GM12891 (cell line): Measurements from ENCODE around the gene TNFSF18. TPM values are rescaled to one million over a fixed set of nuclear protein-coding genes. Genes with fewer than 3 reads are reported as not detected.
"Not testable (repeated sequence)": the region's sequence is repeated elsewhere in the genome, so short reads cannot be mapped to it uniquely, and the experiment has no call there.

ENCODE experiments used
- DNase-seq: peaks from one replicate; pipeline ENCODE4 v3.0.0; 2011; ENCODE audit warnings: low spot score; ENCODE audit not compliant: insufficient read length
- FAIRE-seq: peaks from 2 replicates; lab custom pipeline; 2011; peaks lifted over from hg19 to GRCh38; lab: Jason Lieb, UNC
- PAX5 ChIP-seq: IDR thresholded peaks from 2 replicates; pipeline ENCODE4 v1.6.1; 2011; ENCODE audit warnings: low read length, moderate library complexity, mild to moderate bottlenecking; ENCODE audit not compliant: insufficient read depth, severe bottlenecking
- POLR2A ChIP-seq: IDR thresholded peaks from 2 replicates; pipeline ENCODE4 v1.6.1; 2011; ENCODE audit warnings: low read depth, low read length, control low read depth
- POLR2AphosphoS5 ChIP-seq: IDR thresholded peaks from 2 replicates; pipeline ENCODE4 v1.6.1; 2011; ENCODE audit warnings: low read depth, low read length, control low read depth
- POU2F2 ChIP-seq: IDR thresholded peaks from 2 replicates; pipeline ENCODE4 v1.6.1; 2011; ENCODE audit warnings: low read depth, mild to moderate bottlenecking, control low read depth, low read length, moderate library complexity
- SPI1 ChIP-seq: IDR thresholded peaks from 2 replicates; pipeline ENCODE4 v1.6.1; 2011; ENCODE audit warnings: low read depth, low read length, control low read depth
- TAF1 ChIP-seq: IDR thresholded peaks from 2 replicates; pipeline ENCODE4 v1.6.1; 2011; ENCODE audit warnings: low read depth, low read length, control low read depth
- polyA plus RNA-seq: library from polyadenylated mRNA; unstranded; fragments of >200 nt; gene quantifications from one replicate; pipeline ENCODE4 v1.2.1, GENCODE V29; 2012; ENCODE audit warnings: low read depth, missing spikeins, inconsistent platforms; ENCODE audit not compliant: missing spikeins

The TNFSF18 gene, protein sequence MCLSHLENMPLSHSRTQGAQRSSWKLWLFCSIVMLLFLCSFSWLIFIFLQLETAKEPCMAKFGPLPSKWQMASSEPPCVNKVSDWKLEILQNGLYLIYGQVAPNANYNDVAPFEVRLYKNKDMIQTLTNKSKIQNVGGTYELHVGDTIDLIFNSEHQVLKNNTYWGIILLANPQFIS
- not detected for polyA plus RNA-seq

DNA sequence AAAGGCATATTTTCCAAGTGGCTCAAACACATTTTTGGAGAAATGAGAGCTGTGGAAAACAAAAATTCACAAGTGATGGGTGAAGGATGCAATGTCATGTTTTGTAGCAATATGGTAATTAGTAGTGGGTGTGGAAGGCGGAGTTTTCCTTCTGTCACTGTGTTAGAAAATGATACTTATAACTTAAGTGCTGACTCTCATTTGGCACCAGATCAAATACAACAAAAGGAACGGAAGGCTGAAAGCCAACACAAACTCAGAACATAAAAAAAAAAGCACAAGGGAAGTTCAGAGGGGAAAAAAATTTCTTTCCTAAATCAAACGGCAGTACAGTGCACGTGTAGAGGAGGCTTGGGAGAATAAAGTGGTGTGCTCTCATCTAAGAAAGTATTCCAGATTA lies at the start of gene TNFSF18:
Gene TNFSF18 (minus strand): TSS at position 77 of the 400 bp plus-strand sequence. CDS start 45 bp downstream, at position 32.
- TF ChIP-seq PAX5 (no peak), SPI1 (no peak), POLR2A (no peak), POU2F2 (no peak), TAF1 (no peak), POLR2AphosphoS5 (no peak)
- no peak for FAIRE-seq
- no peak for DNase-seq

DNA sequence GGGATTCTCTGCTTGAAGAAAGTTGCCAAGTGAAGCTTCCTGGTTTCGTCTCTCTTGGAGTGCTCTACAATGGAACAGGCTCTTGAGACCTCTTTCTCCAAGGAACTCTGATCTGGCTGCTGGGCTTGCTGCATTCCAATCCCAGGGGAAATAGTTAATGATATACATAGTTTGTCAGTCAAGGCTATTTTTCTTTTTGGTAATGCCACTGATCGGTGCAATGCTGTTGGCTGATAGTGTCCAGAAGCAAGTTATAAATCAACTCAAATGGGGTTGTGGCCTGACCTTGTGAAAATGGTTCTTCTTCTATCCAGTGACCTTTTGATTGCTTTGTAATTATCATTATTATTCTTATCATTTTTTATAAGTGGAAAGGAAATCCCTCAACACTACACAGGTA lies 48.4 kb upstream of the TNFSF18 start:
- FAIRE-seq: no peak
- DNase-seq: no peak
- no peak for TF ChIP-seq POLR2AphosphoS5
- no peak for TF ChIP-seq SPI1
- no peak for TF ChIP-seq TAF1
- TF ChIP-seq PAX5: no peak
- TF ChIP-seq POLR2A: no peak
- TF ChIP-seq POU2F2: no peak

DNA sequence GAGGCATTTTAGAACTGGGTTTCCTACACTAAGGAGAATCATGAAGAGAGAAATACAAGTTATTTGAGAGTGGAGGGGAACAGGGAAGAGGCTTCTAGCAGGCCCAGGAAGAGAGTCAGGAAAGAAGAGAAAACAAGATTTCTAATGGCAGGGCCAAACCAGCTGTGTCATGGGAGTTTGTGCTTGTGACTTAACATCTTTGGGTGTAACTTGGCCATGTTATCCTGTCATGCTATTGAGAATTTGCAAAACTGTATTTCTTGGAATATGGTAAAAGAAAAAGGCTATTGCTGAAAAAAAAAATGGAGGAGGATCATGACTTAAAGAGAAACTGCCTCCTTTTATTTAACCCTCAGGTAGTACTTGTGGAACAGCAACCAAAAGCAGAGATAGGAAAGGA lies 47.4 kb upstream of the TNFSF18 start:
- FAIRE-seq: no peak
- TF ChIP-seq SPI1 (no peak), POLR2AphosphoS5 (no peak), PAX5 (no peak), POU2F2 (no peak)
- DNase-seq: no peak

DNA sequence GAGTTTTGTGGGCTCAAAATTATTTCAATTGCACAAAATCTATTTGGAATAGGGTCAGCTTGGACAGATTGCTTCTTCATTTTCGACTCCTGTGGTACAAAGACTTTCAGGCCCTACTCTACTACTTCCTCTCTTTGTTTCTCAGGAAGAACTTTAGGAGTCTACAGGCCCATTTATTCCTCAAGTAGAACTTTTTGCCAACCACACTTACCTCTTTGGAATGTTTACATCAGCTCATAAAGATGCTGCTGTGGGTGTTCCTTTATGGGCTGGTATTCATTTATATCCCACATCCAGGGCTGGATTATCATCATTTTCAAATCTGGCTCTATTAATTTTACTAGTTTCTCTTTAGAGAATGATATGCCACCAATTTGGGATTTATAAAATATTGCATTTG lies 46.3 kb upstream of the TNFSF18 start:
- FAIRE-seq (no peak), DNase-seq (no peak)
- TF ChIP-seq TAF1 (no peak), SPI1 (no peak), PAX5 (no peak), POLR2A (no peak), POLR2AphosphoS5 (no peak), POU2F2 (no peak)

DNA sequence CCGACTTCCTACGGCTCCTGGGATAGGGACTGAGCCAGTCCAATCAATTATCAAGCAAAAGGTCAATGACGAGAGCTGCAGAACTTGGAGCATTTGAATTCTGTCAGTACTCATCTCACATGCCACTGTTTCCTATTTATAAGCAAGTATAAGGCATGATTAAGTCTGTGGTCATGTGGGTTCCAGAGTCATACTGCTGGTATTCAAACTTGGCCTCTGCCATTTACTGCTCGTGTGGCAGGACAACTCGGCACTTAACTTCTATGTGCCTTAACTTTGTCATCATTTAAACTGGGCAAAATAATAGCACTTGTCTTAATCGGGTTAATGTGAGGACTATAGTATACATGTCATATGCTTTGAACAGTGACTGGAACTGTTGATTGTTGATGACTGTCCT lies 44.9 kb upstream of the TNFSF18 start:
- DNase-seq (no peak), FAIRE-seq (no peak)
- TF ChIP-seq POLR2AphosphoS5 (no peak), POU2F2 (no peak), POLR2A (no peak), PAX5 (no peak), SPI1 (no peak), TAF1 (no peak)

DNA sequence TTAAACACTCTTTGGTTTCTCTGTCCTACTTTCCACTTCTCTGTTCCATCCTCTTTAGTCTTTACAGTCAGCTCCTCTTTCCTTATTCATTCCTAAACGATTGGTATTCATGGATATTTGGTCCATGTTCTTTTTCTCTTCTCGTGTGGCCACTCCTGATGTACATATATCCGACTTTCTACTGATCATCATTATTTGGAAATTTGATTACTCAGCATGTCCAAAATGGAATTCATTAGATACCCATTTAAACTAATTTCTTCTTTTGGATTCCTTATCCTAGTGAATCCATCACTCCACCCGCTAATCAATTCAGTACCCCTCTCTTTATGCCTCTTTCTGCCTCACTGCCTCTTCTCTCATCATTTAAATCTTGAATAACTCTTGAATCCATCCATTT lies 43.8 kb upstream of the TNFSF18 start:
- FAIRE-seq (no peak), DNase-seq (no peak)
- TF ChIP-seq TAF1 (no peak), POLR2A (no peak), SPI1 (no peak), POU2F2 (no peak), POLR2AphosphoS5 (no peak), PAX5 (no peak)

DNA sequence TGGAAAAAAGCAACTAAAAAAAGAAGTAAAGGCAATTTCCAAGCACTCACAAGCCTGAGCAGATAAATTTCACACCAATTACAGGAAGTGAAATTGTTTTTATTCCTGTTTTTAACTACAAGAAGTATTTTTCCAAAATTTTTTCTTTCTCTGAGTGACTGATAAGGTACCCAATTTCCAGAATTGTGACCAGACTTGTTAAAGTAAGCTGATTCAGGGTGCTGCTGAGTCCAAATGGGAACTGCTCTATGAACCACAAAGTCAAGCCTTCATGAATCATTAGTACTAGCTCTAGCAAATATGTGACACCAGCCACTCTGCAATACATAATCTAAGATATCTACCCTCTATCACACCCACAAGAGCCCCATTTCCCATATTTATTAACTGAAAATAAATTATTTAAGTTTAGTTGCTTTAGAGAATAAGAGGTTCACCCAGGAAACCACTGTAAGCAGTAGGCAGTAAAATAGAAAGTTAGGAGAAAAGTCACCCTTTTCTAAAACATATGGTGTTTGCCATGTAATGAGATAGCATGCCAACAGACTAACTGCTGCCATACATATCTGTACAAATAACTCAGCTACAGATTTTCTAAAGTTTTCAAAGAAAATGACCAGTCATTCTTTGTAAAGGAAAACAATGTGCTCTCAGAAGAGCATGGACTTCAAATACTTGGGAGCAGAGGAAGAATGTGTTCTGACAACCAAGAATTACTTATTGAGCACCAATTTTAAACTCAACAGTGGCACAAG lies 43.1 kb upstream of the TNFSF18 start:
- no peak for DNase-seq
- FAIRE-seq: no peak
- TF ChIP-seq POLR2AphosphoS5 (no peak), POLR2A (no peak), PAX5 (no peak), SPI1 (no peak), POU2F2 (no peak), TAF1 (no peak)

DNA sequence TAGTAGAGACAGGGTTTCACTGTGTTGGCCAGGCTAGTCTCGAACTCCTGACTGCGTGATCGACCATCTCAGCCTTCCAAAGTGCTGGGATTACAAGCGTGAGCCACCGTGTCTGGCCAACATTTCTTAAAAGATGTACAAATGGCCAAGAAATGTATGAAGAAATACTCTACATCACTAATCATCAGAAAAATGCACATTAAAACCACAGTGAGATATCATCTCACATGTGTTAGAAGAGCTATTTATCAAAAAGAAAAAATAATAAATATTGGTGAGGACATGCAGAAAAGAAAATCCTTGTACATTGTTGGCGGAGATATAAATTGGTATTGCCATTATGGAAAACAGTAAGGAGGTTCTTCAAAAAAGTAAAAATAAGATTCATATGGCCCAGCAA lies 33.6 kb upstream of the TNFSF18 start:
- DNase-seq (no peak), FAIRE-seq (no peak)
- no peak for TF ChIP-seq SPI1
- TF ChIP-seq POLR2A: no peak
- no peak for TF ChIP-seq PAX5
- TF ChIP-seq POLR2AphosphoS5: no peak
- no peak for TF ChIP-seq TAF1
- no peak for TF ChIP-seq POU2F2

DNA sequence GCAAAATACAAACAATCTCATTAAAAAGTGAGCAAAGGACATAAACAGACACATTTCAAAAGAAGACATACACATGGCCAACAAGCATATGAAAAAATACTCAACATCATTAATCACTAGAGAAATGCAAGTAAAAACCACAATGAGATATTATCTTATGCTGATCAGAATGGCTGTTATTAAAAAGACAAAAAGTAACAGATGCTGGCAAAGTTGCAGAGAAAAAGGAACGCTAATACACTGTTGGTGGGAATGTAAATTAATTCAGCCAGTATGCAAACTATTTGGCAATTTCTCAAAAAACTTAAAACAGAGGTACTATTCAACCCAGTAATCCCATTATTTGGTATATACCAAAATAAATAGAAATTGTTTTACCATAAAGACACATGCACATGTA lies 32.2 kb upstream of the TNFSF18 start:
- FAIRE-seq: no peak
- no peak for TF ChIP-seq POLR2AphosphoS5
- no peak for TF ChIP-seq PAX5
- no peak for TF ChIP-seq SPI1
- TF ChIP-seq POU2F2: no peak
- no peak for TF ChIP-seq TAF1
- no peak for TF ChIP-seq POLR2A
- DNase-seq: no peak

DNA sequence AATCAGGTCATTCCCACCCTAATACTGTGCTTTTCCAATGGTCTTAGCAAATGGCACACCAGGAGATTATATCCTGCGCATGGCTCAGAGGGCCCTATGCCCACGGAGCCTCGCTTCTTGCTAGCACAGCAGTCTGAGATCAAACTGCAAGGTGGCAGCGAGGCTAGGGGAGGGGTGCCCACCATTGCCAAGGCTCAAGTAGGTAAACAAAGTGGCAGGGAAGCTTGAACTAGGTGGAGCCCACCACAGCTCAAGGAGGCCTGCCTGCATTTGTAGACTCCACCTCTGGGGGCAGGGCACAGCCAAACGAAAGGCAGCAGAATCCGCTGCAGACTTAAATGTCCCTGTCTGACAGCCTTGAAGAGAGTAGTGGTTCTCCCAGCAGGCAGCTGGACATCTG lies 23.5 kb upstream of the TNFSF18 start:
- not testable (repeated sequence) for FAIRE-seq, DNase-seq
